Cardiac fibroblast (primary cell): ENCODE measurements around the gene MIDN.

Source experiments
- DNase-seq, 2 donors: peaks; one replicate each; pipeline versions ENCODE4 v3.0.0 to v3.0.0-alpha.2; 2010; ENCODE audit warnings: low read depth in 2 of 2
- H3K4me3 ChIP-seq, 2 donors: replicated peaks in 1 of 2; 1 replicate in 1 of 2; 2 replicates in 1 of 2; pipeline ENCODE4 v1.5.1; 2011; ENCODE audit warnings: low read depth in 2 of 2, low read length in 2 of 2, mild to moderate bottlenecking in 2 of 2, moderate library complexity in 1 of 2
- CTCF ChIP-seq: IDR thresholded peaks from one replicate; pipeline ENCODE4 v1.5.1; 2011; ENCODE audit warnings: low read depth, mild to moderate bottlenecking, low read length, inconsistent platforms

The MIDN gene

GRCh38 chr19:1259206-1259875 is 11.0 kb downstream of the MIDN start:
- no peak for TF ChIP-seq CTCF
- DNase-seq, result peak; percentile 71 to 82
- no peak overlapping the region for H3K4me3 ChIP-seq

DNA sequence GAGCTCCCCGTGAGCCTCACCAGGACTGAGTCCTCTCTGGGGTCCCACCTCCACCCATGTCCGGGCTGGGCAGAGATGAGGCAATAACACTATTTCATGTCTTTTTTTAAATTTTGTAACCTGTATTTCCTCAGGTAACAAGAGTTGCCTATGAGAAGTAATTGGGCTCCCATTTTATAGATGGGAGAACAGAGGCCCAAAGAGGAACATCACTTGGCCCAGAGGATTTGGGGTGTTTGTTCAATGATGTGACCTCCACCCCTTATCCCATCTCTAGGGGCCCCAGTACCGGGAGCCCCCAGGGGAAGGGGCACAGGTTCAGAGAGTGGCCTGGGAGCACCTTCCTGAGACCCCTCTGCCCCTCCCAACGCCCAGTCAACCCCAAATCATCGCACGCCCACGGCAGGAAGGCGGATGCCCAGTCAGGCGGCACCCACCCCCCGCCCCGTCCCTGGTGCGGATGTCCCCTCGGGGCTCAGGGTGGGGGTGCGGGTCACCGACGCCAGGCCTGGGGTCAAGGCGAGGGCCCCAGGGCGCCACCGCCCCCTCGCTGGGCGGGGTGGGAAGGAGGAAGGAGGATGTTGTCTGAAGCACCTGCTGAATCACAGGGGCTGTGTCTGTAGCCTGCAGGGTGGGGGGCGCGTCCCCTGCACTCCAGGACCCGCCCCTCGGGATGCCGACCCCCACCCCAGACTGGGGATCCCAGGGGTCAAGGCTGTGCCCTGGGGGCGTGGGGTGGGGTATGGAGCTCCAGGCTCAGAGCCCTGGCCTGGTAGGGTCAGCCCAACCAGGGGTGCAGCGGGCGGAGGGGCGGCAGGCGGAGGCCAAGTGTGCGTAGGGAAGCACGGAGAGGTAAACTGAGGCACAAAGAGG is 11.7 kb downstream of the MIDN start:
- DNase-seq, result peak in 1 of 2 donors; percentile 48
- H3K4me3 ChIP-seq, result peak overlapping the region in 1 of 2 donors; percentile 2
- TF ChIP-seq CTCF, result no peak

- TF ChIP-seq CTCF, result no peak
- peak; percentile 97 to 98 for DNase-seq
These were observed 12.6 kb downstream of the MIDN start for GRCh38 chr19:1260749-1261537.

GRCh38 chr19:1261538-1261797 is 13.1 kb downstream of the MIDN start:
- H3K4me3 ChIP-seq, result peak overlapping the region; percentile 51 to 64

More at GRCh38 chr19:1260749-1261537, 12.6 kb downstream of the MIDN start:
- H3K4me3 ChIP-seq, result peak overlapping the region; percentile 51 to 64

DNA sequence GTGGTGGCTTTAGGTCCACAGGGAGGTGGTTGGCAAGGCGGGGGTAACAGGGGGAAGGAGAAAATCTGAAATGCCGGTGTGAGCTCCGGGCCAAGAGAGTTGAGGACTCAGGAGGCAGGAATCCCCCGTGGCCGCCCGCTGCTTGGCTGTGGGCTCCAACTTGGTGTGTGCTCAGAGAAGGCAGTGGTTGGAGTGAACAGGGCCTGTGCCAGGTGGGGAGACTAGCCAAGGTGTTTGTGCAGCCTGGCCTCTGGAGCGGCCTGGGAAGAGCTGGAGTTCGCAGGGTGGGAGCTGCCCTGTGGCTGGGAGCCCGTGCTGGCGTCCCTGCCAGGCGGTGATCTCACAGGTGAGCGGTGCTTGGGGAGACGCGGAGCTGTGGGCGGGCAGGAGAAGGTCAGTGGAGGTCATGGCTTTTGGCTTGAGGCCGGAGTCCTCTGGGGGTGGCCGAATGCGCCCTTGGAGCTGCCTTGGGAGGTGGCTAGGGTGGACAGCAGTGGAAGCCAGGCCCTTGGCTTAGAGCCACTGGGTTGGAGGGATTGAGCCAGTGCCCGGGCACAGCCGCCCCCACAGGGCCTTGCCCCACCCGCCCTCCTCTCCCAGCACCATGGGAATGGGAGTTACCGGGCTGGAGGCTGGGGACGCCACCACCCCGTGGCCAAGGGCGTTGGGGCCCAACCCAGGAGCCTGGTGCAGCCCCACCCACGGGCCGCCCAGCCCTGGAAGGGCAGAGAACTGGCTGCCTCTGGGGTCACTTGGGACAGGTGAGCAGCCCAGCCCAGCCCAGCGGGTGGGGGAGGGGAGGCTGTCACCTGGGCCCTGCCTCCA is 13.6 kb downstream of the MIDN start:
- DNase-seq, result peak; percentile 39 to 58
- no peak for TF ChIP-seq CTCF
- H3K4me3 ChIP-seq, result peak overlapping the region; percentile 51 to 64

More at GRCh38 chr19:1261538-1261797, 13.1 kb downstream of the MIDN start:
- TF ChIP-seq CTCF, result peak; percentile 25
- no peak for DNase-seq

DNA sequence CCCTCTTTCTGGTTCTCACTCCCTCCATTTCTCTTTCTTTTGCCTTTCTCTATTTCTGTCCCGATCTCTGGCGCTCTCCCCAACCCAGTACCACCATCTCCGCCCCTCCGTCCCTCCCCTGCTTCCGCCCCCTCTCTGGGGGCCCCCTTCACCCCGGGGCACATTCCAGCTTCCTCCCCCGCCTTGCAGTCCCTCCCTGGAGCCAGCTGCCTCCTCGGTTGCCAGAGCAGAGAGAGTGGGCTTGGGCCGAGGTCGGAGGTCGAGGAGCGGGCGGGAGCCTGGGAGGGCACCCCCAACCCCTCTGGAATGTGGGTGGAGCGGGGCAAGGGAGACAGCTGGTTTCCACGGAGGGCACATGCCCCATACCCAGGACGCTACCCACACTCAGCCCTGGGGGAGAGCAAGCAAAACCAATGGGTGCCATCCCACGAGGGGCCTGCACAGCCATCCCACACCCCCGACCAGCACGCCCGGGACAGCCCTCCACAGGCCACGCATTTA is 14.3 kb downstream of the MIDN start:
- peak in 1 of 2 donors; percentile 40 for DNase-seq
- H3K4me3 ChIP-seq, result no peak overlapping the region
- no peak for TF ChIP-seq CTCF
